KBM-7 (cell line): ENCODE results near the gene OMD.

Experiments
- DNase-seq: peaks from one replicate; pipeline ENCODE4 v3.0.0-alpha.2; 2015
- in situ Hi-C: fragments of 300-500 bp; cut with MboI; formaldehyde crosslinking; loops from 2 replicates; pipeline ENCODE4 v1.14.3; 2020; ENCODE audit warnings: low sequenced_read_pairs, low pct_unique_long_range_greater_than_20kb, mixed read lengths

The OMD gene

GRCh38 chr9:92380603-92381002 lies 43.7 kb downstream of the OMD start:
- in situ Hi-C loops: no loop called here
- DNase-seq: no peak

- no peak for DNase-seq
- in situ Hi-C loops: no loop called here
These were observed 45.3 kb downstream of the OMD start for GRCh38 chr9:92378865-92379560.

GRCh38 chr9:92377876-92378275 lies 46.4 kb downstream of the OMD start:
- in situ Hi-C loops: no loop called here
- no peak for DNase-seq

GRCh38 chr9:92373167-92373566 lies 51.1 kb downstream of the OMD start:
- in situ Hi-C loops: no loop called here
- DNase-seq: no peak

GRCh38 chr9:92369075-92369474 lies 55.2 kb downstream of the OMD start:
- no peak for DNase-seq
- in situ Hi-C loops: no loop called here
